Measurements from ENCODE around the gene EPC2. TPM values are rescaled to one million over a fixed set of nuclear protein-coding genes. Genes with fewer than 3 reads are reported as not detected.

The EPC2 gene
- total and polyA plus RNA-seq, 7 donors, result 9.2 to 31.4 (median 29.1) TPM

DNA sequence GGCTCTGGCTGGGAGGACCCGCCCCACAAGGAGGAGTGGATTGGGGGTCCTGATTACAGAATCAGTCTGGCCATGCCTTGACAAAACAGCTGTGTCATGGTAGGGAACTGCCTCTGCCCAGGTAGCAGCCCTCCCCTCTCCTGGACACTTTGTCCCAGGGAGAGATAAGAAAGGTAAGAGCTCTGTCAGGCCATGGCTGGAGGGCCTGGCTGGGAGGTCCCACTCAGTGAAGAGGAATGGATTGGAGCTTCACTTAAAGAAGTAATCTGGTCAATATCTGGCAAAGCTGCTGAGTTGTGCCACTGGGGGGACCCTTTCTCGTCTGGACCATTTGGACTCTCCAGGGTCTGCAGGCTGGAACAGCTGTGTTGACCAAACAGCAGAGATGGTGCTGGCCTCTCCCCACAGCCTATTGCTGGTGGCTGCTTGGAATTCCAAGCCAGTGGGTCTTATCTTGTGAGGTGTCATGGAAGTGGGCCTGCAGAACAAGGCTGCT lies 75.4 kb downstream of the EPC2 start:
- intact Hi-C loops (cut with DNase I), result loop anchor here (5.0 kb wide), 1 partner anchor 92 kb away; no protein-coding TSS in a partner anchor
- WGBS, 2 donors, result 37 to 40% methylated on average over 2 of the region's 2 CpGs
- Histone ChIP-seq H3K4me3 (peak overlapping the region in 1 of 4 donors; percentile 27), H3K9me3 (no peaks in the 10 kb centered on the region), H3K4me1 (peaks cover 0 to 27% (median 23%) of the 10 kb centered on the region in 4 donors), H3K27me3 (no peaks in the 10 kb centered on the region), H3K36me3 (no peaks in the 10 kb centered on the region), H3K27ac (peak overlapping the region in 2 of 4 donors; percentile 10 to 32)
- TF ChIP-seq EP300 (IDR thresholded peaks at IDR 0.05) (no peak), POLR2AphosphoS5 (IDR thresholded peaks at IDR 0.05) (no peak), POLR2A (IDR thresholded peaks at IDR 0.05) (no peak), CTCF (IDR thresholded peaks at IDR 0.05) (no peak)
- DNase-seq, result peak; percentile 52

- Histone ChIP-seq H3K4me3 (peak overlapping the region in 2 of 4 donors; percentile 14 to 27), H3K27ac (peak overlapping the region in 2 of 4 donors; percentile 10 to 32)
Measured at GRCh38 chr2:148720501-148721001, 76.0 kb downstream of the EPC2 start.

GRCh38 chr2:148721520-148721931 lies 77.0 kb downstream of the EPC2 start:
- H3K27me3 ChIP-seq, result no peaks in the 10 kb centered on the region
- peaks cover 0 to 27% (median 23%) of the 10 kb centered on the region in 4 donors for H3K4me1 ChIP-seq
- H3K36me3 ChIP-seq, result no peaks in the 10 kb centered on the region
- no peak overlapping the region for H3K4me3 ChIP-seq
- no peaks in the 10 kb centered on the region for H3K9me3 ChIP-seq
- intact Hi-C loops (cut with DNase I), result loop anchor here (5.0 kb wide), 1 partner anchor 91 kb away; no protein-coding TSS in a partner anchor
- TF ChIP-seq POLR2AphosphoS5 (IDR thresholded peaks at IDR 0.05), result no peak
- no peak for TF ChIP-seq CTCF (IDR thresholded peaks at IDR 0.05)
- no peak for TF ChIP-seq POLR2A (IDR thresholded peaks at IDR 0.05)
- no peak for TF ChIP-seq EP300 (IDR thresholded peaks at IDR 0.05)
- DNase-seq, result no peak
- H3K27ac ChIP-seq, result no peak overlapping the region

More at GRCh38 chr2:148720501-148721001, 76.0 kb downstream of the EPC2 start:
- peaks cover 0 to 27% (median 23%) of the 10 kb centered on the region in 4 donors for H3K4me1 ChIP-seq
- H3K27me3 ChIP-seq, result no peaks in the 10 kb centered on the region
- peak; percentile 62 for DNase-seq
- no peaks in the 10 kb centered on the region for H3K9me3 ChIP-seq
- intact Hi-C loops (cut with DNase I), result loop anchor here (5.0 kb wide), 1 partner anchor 92 kb away; no protein-coding TSS in a partner anchor
- H3K36me3 ChIP-seq, result no peaks in the 10 kb centered on the region
- TF ChIP-seq POLR2AphosphoS5 (IDR thresholded peaks at IDR 0.05), result no peak
- TF ChIP-seq EP300 (IDR thresholded peaks at IDR 0.05), result no peak
- TF ChIP-seq CTCF (IDR thresholded peaks at IDR 0.05), result no peak
- no peak for TF ChIP-seq POLR2A (IDR thresholded peaks at IDR 0.05)
- WGBS, 2 donors, result 60 to 77% methylated on average over 20 of the region's 20 CpGs

GRCh38 chr2:148721991-148722777 lies 77.6 kb downstream of the EPC2 start:
- Histone ChIP-seq H3K4me1 (peaks cover 0 to 27% (median 23%) of the 10 kb centered on the region in 4 donors), H3K27ac (no peak overlapping the region), H3K4me3 (no peak overlapping the region), H3K36me3 (no peaks in the 10 kb centered on the region), H3K27me3 (no peaks in the 10 kb centered on the region), H3K9me3 (peaks cover 0 to 2% (median 0%) of the 10 kb centered on the region in 4 donors)
- no peak for TF ChIP-seq CTCF (IDR thresholded peaks at IDR 0.05)
- TF ChIP-seq POLR2AphosphoS5 (IDR thresholded peaks at IDR 0.05), result no peak
- TF ChIP-seq EP300 (IDR thresholded peaks at IDR 0.05), result no peak
- TF ChIP-seq POLR2A (IDR thresholded peaks at IDR 0.05), result no peak
- DNase-seq, result no peak
- 94 to 95% methylated on average over 5 of the region's 5 CpGs for WGBS, 2 donors
- intact Hi-C loops (cut with DNase I), result loop anchor here (5.0 kb wide), 1 partner anchor 90 kb away; no protein-coding TSS in a partner anchor

All from sigmoid colon (tissue), 7 donors.